IMR-90 (cell line): Measurements from ENCODE around the gene SLC22A14. TPM values are rescaled to one million over a fixed set of nuclear protein-coding genes. Genes with fewer than 3 reads are reported as not detected.

ENCODE experiments used
- ATAC-seq: fragments of 200-7000 bp; cut with Tn5 transposase; 2 replicates; pipeline ENCODE4 v1.9.1; 2020; ENCODE audit warnings: low read depth, mild to moderate bottlenecking, moderate library complexity
- BruUV-seq: library from RNA; stranded (reverse); fragments of 400-500 nt; replicated peaks from 2 replicates; lab custom pipeline; 2021; lab: Mats Ljungman, UMichigan
- CTCF ChIA-PET: fragments of 300-600 bp; formaldehyde crosslinking; extraction: SDS; loops from one replicate; lab custom pipeline; 2021; ENCODE audit warnings: antibody characterized with exemption; lab: Yijun Ruan, JAX
- POLR2A ChIA-PET: fragments of 300-600 bp; sonication (Branson Sonifier 250); formaldehyde crosslinking; loops from one replicate; lab custom pipeline; 2022; ENCODE audit warnings: antibody characterized with exemption; ENCODE audit not compliant: unreplicated experiment; lab: Charles Lee
- DNase-seq: peaks from one replicate; pipeline ENCODE4 v3.0.0; 2013
- H2AFZ ChIP-seq: replicated peaks from 2 replicates; pipeline ENCODE3; 2013; ENCODE audit warnings: low read length, mild to moderate bottlenecking; ENCODE audit not compliant: poor library complexity
- H2AK5ac ChIP-seq: 2 replicates; pipeline ENCODE4 v1.6.1; 2013; ENCODE audit warnings: low read depth, low read length, inconsistent platforms
- H2AK9ac ChIP-seq: replicated peaks from 2 replicates; pipeline ENCODE3; 2013; ENCODE audit warnings: mild to moderate bottlenecking, low read depth, low read length, moderate library complexity; ENCODE audit not compliant: poor library complexity
- H2BK120ac ChIP-seq: 2 replicates; pipeline ENCODE4 v1.6.1; 2013; ENCODE audit warnings: low read depth, low read length, inconsistent platforms
- H2BK15ac ChIP-seq: 3 replicates; pipeline ENCODE4 v1.6.1; 2013; ENCODE audit warnings: low read depth, low read length, inconsistent platforms
- H2BK20ac ChIP-seq: 2 replicates; pipeline ENCODE4 v1.6.1; 2013; ENCODE audit warnings: low read depth, mild to moderate bottlenecking, inconsistent platforms, low read length, moderate library complexity
- H2BK5ac ChIP-seq: 2 replicates; pipeline ENCODE4 v1.6.1; 2013; ENCODE audit warnings: mild to moderate bottlenecking, low read depth, low read length, inconsistent platforms; ENCODE audit not compliant: poor library complexity, severe bottlenecking
- H3K14ac ChIP-seq: replicated peaks from 2 replicates; pipeline ENCODE4 v1.6.1; 2013; ENCODE audit warnings: low read depth, low read length, inconsistent platforms
- H3K18ac ChIP-seq: 2 replicates; pipeline ENCODE4 v1.6.1; 2013; ENCODE audit warnings: low read depth, low read length, control low read depth
- H3K23ac ChIP-seq: 2 replicates; pipeline ENCODE4 v1.6.1; 2013; ENCODE audit warnings: low read depth, low read length, inconsistent platforms
- H3K27ac ChIP-seq: 2 replicates; pipeline ENCODE4 v1.5.1; 2013; ENCODE audit warnings: mild to moderate bottlenecking, control low read depth, low read length; ENCODE audit not compliant: insufficient read depth
- H3K27me3 ChIP-seq: 2 replicates; pipeline ENCODE4 v1.6.1; 2013; ENCODE audit warnings: low read length; ENCODE audit not compliant: control insufficient read depth, insufficient read depth
- H3K36me3 ChIP-seq: 2 replicates; pipeline ENCODE4 v1.6.1; 2013; ENCODE audit warnings: low read length, mixed read lengths; ENCODE audit not compliant: control insufficient read depth, insufficient read depth
- H3K4ac ChIP-seq: 2 replicates; pipeline ENCODE4 v1.6.1; 2013; ENCODE audit warnings: low read depth, low read length, inconsistent platforms
- H3K4me1 ChIP-seq: 2 replicates; pipeline ENCODE4 v1.6.1; 2013; ENCODE audit warnings: low read length, mixed read lengths; ENCODE audit not compliant: control insufficient read depth, insufficient read depth
- H3K4me2 ChIP-seq: 2 replicates; pipeline ENCODE4 v1.6.1; 2013; ENCODE audit warnings: low read depth, mild to moderate bottlenecking, control low read depth, low read length, moderate library complexity
- H3K4me3 ChIP-seq: 2 replicates; pipeline ENCODE4 v1.5.1; 2013; ENCODE audit warnings: low read depth, mild to moderate bottlenecking, control low read depth, low read length, moderate library complexity; ENCODE audit not compliant: insufficient read depth
- H3K56ac ChIP-seq: 2 replicates; pipeline ENCODE4 v1.6.1; 2013; ENCODE audit warnings: low read length, inconsistent platforms; ENCODE audit not compliant: insufficient read depth; ENCODE audit errors: extremely low read depth
- H3K79me1 ChIP-seq, 2 experiments: 2 replicates each; pipeline ENCODE4 v1.6.1; 2013; ENCODE audit warnings: low read length in 2 of 2, inconsistent platforms in 1 of 2, low read depth in 1 of 2
- H3K9ac ChIP-seq: 2 replicates; pipeline ENCODE4 v1.6.1; 2013; ENCODE audit warnings: low read depth, low read length, control low read depth
- H3K9me1 ChIP-seq: 2 replicates; pipeline ENCODE4 v1.6.1; 2013; ENCODE audit warnings: low read length, inconsistent platforms; ENCODE audit not compliant: insufficient read depth
- H3K9me3 ChIP-seq: 2 replicates; pipeline ENCODE4 v1.6.1; 2013; ENCODE audit warnings: low read length; ENCODE audit not compliant: control insufficient read depth, insufficient read depth
- H4K20me1 ChIP-seq: 2 replicates; pipeline ENCODE4 v1.6.1; 2013; ENCODE audit warnings: low read length, inconsistent platforms; ENCODE audit not compliant: insufficient read depth
- H4K5ac ChIP-seq: 2 replicates; pipeline ENCODE4 v1.6.1; 2013; ENCODE audit warnings: mild to moderate bottlenecking, low read depth, low read length, control low read depth
- H4K8ac ChIP-seq, 2 experiments: 2 replicates each; pipeline ENCODE4 v1.6.1; 2013; ENCODE audit warnings: low read depth in 2 of 2, low read length in 2 of 2, control low read depth in 1 of 2, inconsistent platforms in 1 of 2
- H4K91ac ChIP-seq: 2 replicates; pipeline ENCODE4 v1.6.1; 2013; ENCODE audit warnings: low read depth, low read length, inconsistent platforms; ENCODE audit not compliant: insufficient read depth
- BHLHE40 ChIP-seq: fragments of 150-350 bp; IDR thresholded peaks from 2 replicates; pipeline ENCODE4 v1.6.1; 2016; ENCODE audit warnings: mild to moderate bottlenecking, low read depth, low read length
- CEBPB ChIP-seq: IDR thresholded peaks from 2 replicates; pipeline ENCODE4 v1.6.1; 2012; ENCODE audit warnings: low read depth, low read length, improper control_type of control experiment
- CHD1 ChIP-seq: IDR thresholded peaks from 2 replicates; pipeline ENCODE4 v1.6.1; 2012; ENCODE audit warnings: low read depth, low read length, improper control_type of control experiment
- ELK1 ChIP-seq: fragments of 150-350 bp; IDR thresholded peaks from 2 replicates; pipeline ENCODE4 v1.6.1; 2016; ENCODE audit warnings: low read depth, mild to moderate bottlenecking, low read length, moderate library complexity, borderline replicate concordance
- FOS ChIP-seq: fragments of 150-350 bp; IDR thresholded peaks from 2 replicates; pipeline ENCODE4 v1.6.1; 2016; ENCODE audit warnings: low read depth, low read length
- MAFK ChIP-seq: IDR thresholded peaks from 2 replicates; pipeline ENCODE4 v1.6.1; 2012; ENCODE audit warnings: low read depth, low read length, improper control_type of control experiment
- MAZ ChIP-seq: IDR thresholded peaks from 2 replicates; pipeline ENCODE4 v1.6.1; 2012; ENCODE audit warnings: low read depth, mild to moderate bottlenecking, low read length, improper control_type of control experiment, moderate library complexity, borderline replicate concordance
- MXI1 ChIP-seq: IDR thresholded peaks from 2 replicates; pipeline ENCODE4 v1.6.1; 2012; ENCODE audit warnings: low read depth, mild to moderate bottlenecking, low read length, moderate library complexity, borderline replicate concordance
- NFE2L2 ChIP-seq: fragments of 150-350 bp; IDR thresholded peaks from 2 replicates; pipeline ENCODE4 v1.6.1; 2016; ENCODE audit warnings: low read depth, mild to moderate bottlenecking, low read length
- POLR2A ChIP-seq: IDR thresholded peaks from 2 replicates; pipeline ENCODE4 v1.6.1; 2012; ENCODE audit warnings: mild to moderate bottlenecking, low read depth, low read length
- RAD21 ChIP-seq: IDR thresholded peaks from 2 replicates; pipeline ENCODE4 v1.6.1; 2012; ENCODE audit warnings: low read length, improper control_type of control experiment
- RCOR1 ChIP-seq: IDR thresholded peaks from 2 replicates; pipeline ENCODE4 v1.6.1; 2012; ENCODE audit warnings: mild to moderate bottlenecking, low read length, improper control_type of control experiment; ENCODE audit not compliant: insufficient replicate concordance
- RFX5 ChIP-seq: IDR thresholded peaks from 2 replicates; pipeline ENCODE4 v1.8.0; 2012; ENCODE audit warnings: low read depth, mild to moderate bottlenecking, low read length, moderate library complexity
- SMC3 ChIP-seq: fragments of 150-350 bp; IDR thresholded peaks from 2 replicates; pipeline ENCODE4 v1.6.1; 2016; ENCODE audit warnings: low read depth, mild to moderate bottlenecking, antibody characterized with exemption, low read length, moderate library complexity
- USF2 ChIP-seq: fragments of 150-350 bp; IDR thresholded peaks from 2 replicates; pipeline ENCODE4 v1.6.1; 2017; ENCODE audit warnings: mild to moderate bottlenecking, antibody characterized with exemption, low read length, low read depth
- WGBS, 2 experiments: methylation state at CpG; one replicate each; pipeline versions ENCODE4 v1.1.5 to v1.1.7; 2013; ENCODE audit warnings: missing lambda C conversion rate in 2 of 2; ENCODE audit not compliant: insufficient read length in 1 of 2; ENCODE audit errors: extremely low coverage in 2 of 2; 5-methylcytosine and 5-hydroxymethylcytosine counted together
- dilution Hi-C: fragments of 300-500 bp; cut with HindIII; formaldehyde crosslinking; loops from one replicate; pipeline ENCODE4 v1.14.3; 2018; ENCODE audit warnings: low sequenced_read_pairs; ENCODE audit not compliant: unreplicated experiment
- in situ Hi-C: fragments of 300-500 bp; cut with MboI; formaldehyde crosslinking; loops from 3 replicates; pipeline ENCODE4 v1.14.3; 2019; ENCODE audit warnings: low sequenced_read_pairs, inconsistent platforms, mixed read lengths
- intact Hi-C: fragments of 100-400 bp; cut with micrococcal nuclease; formaldehyde crosslinking; loops from 2 replicates; pipeline ENCODE4 v1.10.0; 2022
- polyA plus RNA-seq, 3 experiments: library from polyadenylated mRNA; depleted of rRNA; stranded (reverse); fragments of >200 nt; gene quantifications; 2 replicates each; pipeline ENCODE4 v1.2.3, GENCODE V29; 2012; ENCODE audit warnings: low replicate concordance in 1 of 3
- total RNA-seq: library from RNA; depleted of rRNA; stranded (reverse); fragments of >200 nt; gene quantifications from 2 replicates; pipeline ENCODE4 v1.2.3, GENCODE V29; 2012
- TF ChIP-seq, protein P1 (sequence below): conservative IDR thresholded peaks from 2 replicates; pipeline ENCODE4 v1.5.1; 2012; ENCODE audit warnings: mild to moderate bottlenecking, low read depth, low read length, improper control_type of control experiment

Gene SLC22A14
- total and polyA plus RNA-seq, 2 of the 4 experiments (the other 2 are of a cell fraction), result under 0.01 to 0.07 TPM

- WGBS, 2 experiments, result 60% methylated on average over 1 of the region's 5 CpGs; no CpG with 5 or more reads in 1 of the 2 experiments
- Histone ChIP-seq H2BK20ac (no peak overlapping the region), H3K4me3 (no peak overlapping the region), H3K79me1 (no peaks in the 10 kb centered on the region), H3K18ac (no peak overlapping the region), H2AK5ac (no peak overlapping the region), H2BK120ac (no peak overlapping the region), H3K23ac (no peak overlapping the region), H3K9me3 (no peaks in the 10 kb centered on the region), H2BK15ac (no peak overlapping the region), H3K27me3 (peaks cover 31% of the 10 kb centered on the region), H3K4ac (no peak overlapping the region), H2BK5ac (no peak overlapping the region), H2AK9ac (no peak overlapping the region), H4K8ac (no peak overlapping the region), H3K36me3 (no peaks in the 10 kb centered on the region), H3K9ac (no peak overlapping the region), H3K27ac (no peak overlapping the region), H3K9me1 (no peaks in the 10 kb centered on the region), H4K20me1 (no peaks in the 10 kb centered on the region), H3K4me1 (no peaks in the 10 kb centered on the region), H2AFZ (no peak overlapping the region), H3K56ac (no peak overlapping the region), H4K91ac (no peak overlapping the region), H3K4me2 (no peak overlapping the region), H3K14ac (no peak overlapping the region), H4K5ac (no peak overlapping the region)
- no peak for DNase-seq
- dilution Hi-C loops, result no loop called here
- CTCF ChIA-PET, result no interaction called here
- ATAC-seq, result no peak
- in situ Hi-C loops, result no loop called here
- POLR2A ChIA-PET, result no interaction called here
- BruUV-seq, result no TSS peak
- intact Hi-C loops, result no loop called here
- no peak for TF ChIP-seq RCOR1
- no peak for TF ChIP-seq ELK1
- no peak for TF ChIP-seq RFX5
- TF ChIP-seq USF2, result no peak
- no peak for TF ChIP-seq FOS
- TF ChIP-seq SMC3, result no peak
- TF ChIP-seq POLR2A, result no peak
- no peak for TF ChIP-seq MAZ
- no peak for TF ChIP-seq NFE2L2
- no peak for TF ChIP-seq CHD1
- TF ChIP-seq BHLHE40, result no peak
- TF ChIP-seq RAD21, result no peak
- no peak for TF ChIP-seq MXI1
- TF ChIP-seq, protein P1, sequence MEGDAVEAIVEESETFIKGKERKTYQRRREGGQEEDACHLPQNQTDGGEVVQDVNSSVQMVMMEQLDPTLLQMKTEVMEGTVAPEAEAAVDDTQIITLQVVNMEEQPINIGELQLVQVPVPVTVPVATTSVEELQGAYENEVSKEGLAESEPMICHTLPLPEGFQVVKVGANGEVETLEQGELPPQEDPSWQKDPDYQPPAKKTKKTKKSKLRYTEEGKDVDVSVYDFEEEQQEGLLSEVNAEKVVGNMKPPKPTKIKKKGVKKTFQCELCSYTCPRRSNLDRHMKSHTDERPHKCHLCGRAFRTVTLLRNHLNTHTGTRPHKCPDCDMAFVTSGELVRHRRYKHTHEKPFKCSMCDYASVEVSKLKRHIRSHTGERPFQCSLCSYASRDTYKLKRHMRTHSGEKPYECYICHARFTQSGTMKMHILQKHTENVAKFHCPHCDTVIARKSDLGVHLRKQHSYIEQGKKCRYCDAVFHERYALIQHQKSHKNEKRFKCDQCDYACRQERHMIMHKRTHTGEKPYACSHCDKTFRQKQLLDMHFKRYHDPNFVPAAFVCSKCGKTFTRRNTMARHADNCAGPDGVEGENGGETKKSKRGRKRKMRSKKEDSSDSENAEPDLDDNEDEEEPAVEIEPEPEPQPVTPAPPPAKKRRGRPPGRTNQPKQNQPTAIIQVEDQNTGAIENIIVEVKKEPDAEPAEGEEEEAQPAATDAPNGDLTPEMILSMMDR, result no peak
- no peak for TF ChIP-seq CEBPB
- no peak for TF ChIP-seq MAFK
These were observed 31.2 kb downstream of the SLC22A14 start for GRCh38 chr3:38313263-38313662.
